CD4-positive, CD25-positive, alpha-beta regulatory T cell (primary cell): ENCODE measurements around the gene HOXC11. TPM values are rescaled to one million over a fixed set of nuclear protein-coding genes. Genes with fewer than 3 reads are reported as not detected.

Source experiments
- ATAC-seq, 2 donors: fragments of 150-1000 bp; cut with Tn5 transposase; one replicate each; pipeline ENCODE4 v1.10.0; 2021; ENCODE audit warnings: low read depth in 2 of 2, moderate number of reproducible peaks in 2 of 2, moderate library complexity in 1 of 2
- DNase-seq, 3 donors: peaks; one replicate each; pipeline versions ENCODE4 v3.0.0 to v3.0.0-alpha.2; 2012 to 2022; ENCODE audit warnings: mixed read lengths in 1 of 3
- H3K27ac ChIP-seq: one replicate; pipeline ENCODE4 v1.7.0; 2013; ENCODE audit warnings: mild to moderate bottlenecking, low read length; ENCODE audit not compliant: insufficient read depth, poor library complexity, severe bottlenecking
- H3K27me3 ChIP-seq: one replicate; pipeline ENCODE4 v1.7.0; 2013; ENCODE audit warnings: low read length; ENCODE audit not compliant: control insufficient read depth, insufficient read depth
- H3K36me3 ChIP-seq: one replicate; pipeline ENCODE4 v1.7.0; 2013; ENCODE audit warnings: mild to moderate bottlenecking, low read length, moderate library complexity; ENCODE audit not compliant: control insufficient read depth, insufficient read depth
- H3K4me1 ChIP-seq: 2 replicates; pipeline ENCODE4 v1.7.0; 2013; ENCODE audit warnings: mild to moderate bottlenecking, low read length; ENCODE audit not compliant: insufficient read depth, control insufficient read depth, poor library complexity, severe bottlenecking
- H3K4me3 ChIP-seq: one replicate; pipeline ENCODE4 v1.7.0; 2013; ENCODE audit warnings: low read depth, mild to moderate bottlenecking, low read length, moderate library complexity
- H3K9me3 ChIP-seq, 2 experiments: 1 replicate in 1 of 2; 2 replicates in 1 of 2; pipeline ENCODE4 v1.7.0; 2013; ENCODE audit warnings: low read length in 2 of 2, mild to moderate bottlenecking in 1 of 2, moderate library complexity in 1 of 2; ENCODE audit not compliant: control insufficient read depth in 2 of 2
- H3K27ac Mint-ChIP-seq, 3 donors: one replicate each; pipeline ENCODE4 v1.8.0; 2020 to 2022; ENCODE audit warnings: mild to moderate bottlenecking in 3 of 3, mixed read lengths in 3 of 3, moderate library complexity in 2 of 3
- H3K27me3 Mint-ChIP-seq: one replicate; pipeline ENCODE4 v1.8.0; 2022; ENCODE audit warnings: mild to moderate bottlenecking, mixed read lengths
- H3K36me3 Mint-ChIP-seq: one replicate; pipeline ENCODE4 v1.8.0; 2020; ENCODE audit warnings: mixed read lengths
- H3K4me1 Mint-ChIP-seq, 4 donors: one replicate each; pipeline ENCODE4 v1.8.0; 2020 to 2022; ENCODE audit warnings: mixed read lengths in 4 of 4, mild to moderate bottlenecking in 1 of 4
- H3K4me3 Mint-ChIP-seq, 4 donors: one replicate each; pipeline ENCODE4 v1.8.0; 2020 to 2022; ENCODE audit warnings: mild to moderate bottlenecking in 4 of 4, mixed read lengths in 4 of 4, moderate library complexity in 3 of 4
- H3K9me3 Mint-ChIP-seq, 7 donors: one replicate each; pipeline ENCODE4 v1.8.0; 2020 to 2022; ENCODE audit warnings: mixed read lengths in 7 of 7, mild to moderate bottlenecking in 3 of 7, moderate library complexity in 2 of 7
- polyA plus RNA-seq, 4 donors: library from polyadenylated mRNA; unstranded; fragments of 300-500 nt; fragmentation: Illumina TruSeq; gene quantifications; one replicate each; pipeline ENCODE4 v1.2.3, GENCODE V29; 2021
- total RNA-seq: library from RNA; stranded (reverse); gene quantifications from one replicate; pipeline ENCODE4 v1.2.3, GENCODE V29; 2022

HOXC11 gene
- total and polyA plus RNA-seq, 5 donors from 2014 or later, result not detected

GRCh38 chr12:53983950-53984572, 11.1 kb downstream of the HOXC11 start:
- no peak overlapping the region for H3K27ac ChIP-seq
- H3K4me1 ChIP-seq, result peaks cover 25% of the 10 kb centered on the region
- Mint-ChIP-seq H3K4me1 (peaks cover 8 to 52% (median 24%) of the 10 kb centered on the region in 4 donors), H3K9me3 (peaks cover 0 to 17% (median 0%) of the 10 kb centered on the region in 7 donors), H3K4me3 (peak overlapping the region in 2 of 4 donors; percentile 29 to 75), H3K27me3 (peaks cover 96% of the 10 kb centered on the region), H3K27ac (peak overlapping the region in 1 of 3 donors; percentile 63), H3K36me3 (no peaks in the 10 kb centered on the region)
- ATAC-seq, result no peak
- H3K9me3 ChIP-seq, result peaks cover 0 to 5% of the 10 kb centered on the region in 2 experiments
- no peaks in the 10 kb centered on the region for H3K36me3 ChIP-seq
- DNase-seq, result no peak
- peaks cover 57% of the 10 kb centered on the region for H3K27me3 ChIP-seq
- no peak overlapping the region for H3K4me3 ChIP-seq

GRCh38 chr12:53984901-53985691, 12.2 kb downstream of the HOXC11 start, which contains the start of gene HOXC10:
HOXC10 (plus strand) TSS chr12:53985146; CDS start chr12:53985260, 114 bp downstream.
- H3K27me3 Mint-ChIP-seq, result peaks cover 96% of the 10 kb centered on the region
- peaks cover 0 to 9% (median 0%) of the 10 kb centered on the region in 7 donors for H3K9me3 Mint-ChIP-seq
- no peak within 1 kb of the TSS for H3K4me3 ChIP-seq
- H3K27me3 ChIP-seq, result peaks cover 58% of the 10 kb centered on the region
- H3K9me3 ChIP-seq, result peaks cover 0 to 5% of the 10 kb centered on the region in 2 experiments
- peak; percentile 29 to 41 for ATAC-seq
- no peak within 1 kb of the TSS for H3K27ac ChIP-seq
- H3K36me3 ChIP-seq, result no peaks in the 10 kb centered on the region
- peaks cover 16 to 62% (median 32%) of the 10 kb centered on the region in 4 donors for H3K4me1 Mint-ChIP-seq
- H3K4me1 ChIP-seq, result peaks cover 30% of the 10 kb centered on the region
- peak within 1 kb of the TSS in 1 of 3 donors; percentile 63 for H3K27ac Mint-ChIP-seq
- H3K36me3 Mint-ChIP-seq, result no peaks in the 10 kb centered on the region
- H3K4me3 Mint-ChIP-seq, result peak within 1 kb of the TSS; percentile 56 to 86 (median 76)
- DNase-seq, result peak; percentile 49 to 84 (median 52)

- no peak overlapping the region for H3K27ac Mint-ChIP-seq
Observed at GRCh38 chr12:53985692-53985993, 12.7 kb downstream of the HOXC11 start.

GRCh38 chr12:53985994-53986685, 13.2 kb downstream of the HOXC11 start:
- Mint-ChIP-seq H3K4me1 (peaks cover 16 to 65% (median 33%) of the 10 kb centered on the region in 4 donors), H3K36me3 (no peaks in the 10 kb centered on the region), H3K4me3 (peak overlapping the region in 3 of 4 donors; percentile 29 to 65 (median 51)), H3K9me3 (peaks cover 0 to 8% (median 0%) of the 10 kb centered on the region in 7 donors), H3K27ac (peak overlapping the region in 1 of 3 donors; percentile 38), H3K27me3 (peaks cover 96% of the 10 kb centered on the region)
- H3K9me3 ChIP-seq, result peaks cover 0 to 5% of the 10 kb centered on the region in 2 experiments
- H3K4me1 ChIP-seq, result peaks cover 30% of the 10 kb centered on the region
- no peak overlapping the region for H3K27ac ChIP-seq
- no peak for ATAC-seq
- H3K27me3 ChIP-seq, result peaks cover 57% of the 10 kb centered on the region
- no peaks in the 10 kb centered on the region for H3K36me3 ChIP-seq
- no peak overlapping the region for H3K4me3 ChIP-seq
- DNase-seq, result peak in 1 of 3 donors; percentile 41

More at GRCh38 chr12:53985692-53985993, 12.7 kb downstream of the HOXC11 start:
- Histone ChIP-seq H3K27ac (no peak overlapping the region), H3K9me3 (peaks cover 0 to 5% of the 10 kb centered on the region in 2 experiments), H3K4me1 (peaks cover 30% of the 10 kb centered on the region), H3K4me3 (no peak overlapping the region), H3K27me3 (peaks cover 57% of the 10 kb centered on the region), H3K36me3 (no peaks in the 10 kb centered on the region)
- peaks cover 20 to 66% (median 34%) of the 10 kb centered on the region in 4 donors for H3K4me1 Mint-ChIP-seq
- no peaks in the 10 kb centered on the region for H3K36me3 Mint-ChIP-seq
- H3K27me3 Mint-ChIP-seq, result peaks cover 96% of the 10 kb centered on the region
- no peak for DNase-seq
- peak overlapping the region; percentile 56 to 86 (median 69) for H3K4me3 Mint-ChIP-seq
- ATAC-seq, result no peak
- peaks cover 0 to 8% (median 0%) of the 10 kb centered on the region in 7 donors for H3K9me3 Mint-ChIP-seq

- Histone ChIP-seq H3K4me1 (peaks cover 30% of the 10 kb centered on the region), H3K4me3 (no peak overlapping the region), H3K36me3 (no peaks in the 10 kb centered on the region), H3K9me3 (peaks cover 0 to 5% of the 10 kb centered on the region in 2 experiments), H3K27ac (no peak overlapping the region), H3K27me3 (peaks cover 59% of the 10 kb centered on the region)
- peaks cover 15 to 65% (median 34%) of the 10 kb centered on the region in 4 donors for H3K4me1 Mint-ChIP-seq
- H3K27ac Mint-ChIP-seq, result no peak overlapping the region
- no peak for ATAC-seq
- peak overlapping the region in 2 of 4 donors; percentile 15 to 29 for H3K4me3 Mint-ChIP-seq
- DNase-seq, result no peak
- no peaks in the 10 kb centered on the region for H3K36me3 Mint-ChIP-seq
- H3K9me3 Mint-ChIP-seq, result peaks cover 0 to 8% (median 0%) of the 10 kb centered on the region in 7 donors
- H3K27me3 Mint-ChIP-seq, result peaks cover 96% of the 10 kb centered on the region
Observed at GRCh38 chr12:53986686-53987483, 14.0 kb downstream of the HOXC11 start.

- peaks cover 96% of the 10 kb centered on the region for H3K27me3 Mint-ChIP-seq
- H3K4me3 ChIP-seq, result no peak overlapping the region
- no peak overlapping the region for H3K27ac Mint-ChIP-seq
- H3K36me3 Mint-ChIP-seq, result no peaks in the 10 kb centered on the region
- peaks cover 0 to 5% of the 10 kb centered on the region in 2 experiments for H3K9me3 ChIP-seq
- H3K4me1 Mint-ChIP-seq, result peaks cover 15 to 63% (median 34%) of the 10 kb centered on the region in 4 donors
- H3K27me3 ChIP-seq, result peaks cover 60% of the 10 kb centered on the region
- H3K27ac ChIP-seq, result no peak overlapping the region
- peak overlapping the region in 2 of 4 donors; percentile 14 to 23 for H3K4me3 Mint-ChIP-seq
- H3K9me3 Mint-ChIP-seq, result peaks cover 0 to 8% (median 0%) of the 10 kb centered on the region in 7 donors
- no peaks in the 10 kb centered on the region for H3K36me3 ChIP-seq
- DNase-seq (no peak), ATAC-seq (no peak)
- peaks cover 30% of the 10 kb centered on the region for H3K4me1 ChIP-seq
Observed at GRCh38 chr12:53987787-53988230, 14.9 kb downstream of the HOXC11 start.
